ENCODE measurements around the gene PLPP2. TPM values are rescaled to one million over a fixed set of nuclear protein-coding genes. Genes with fewer than 3 reads are reported as not detected.

The PLPP2 gene
- total RNA-seq, result under 1 TPM; 0.40 to 0.63 (median 0.61) TPM

- H3K9me3 Mint-ChIP-seq, result no peaks in the 10 kb centered on the region
- peaks cover 11% of the 10 kb centered on the region for H3K4me1 Mint-ChIP-seq (ENCODE audit: low read depth)
Measured at GRCh38 chr19:291006-291521, at the start of gene PLPP2. TSS of gene PLPP2 (minus strand) at chr19:291403. CDS start at chr19:291336, 67 bp downstream.

GRCh38 chr19:340620-341385 lies 49.6 kb upstream of the PLPP2 start:
- no peaks in the 10 kb centered on the region for H3K9me3 Mint-ChIP-seq
- no peak for ATAC-seq
- H3K27me3 Mint-ChIP-seq (ENCODE audit: low read depth), result no peaks in the 10 kb centered on the region
- peaks cover 67% of the 10 kb centered on the region for H3K4me1 Mint-ChIP-seq (ENCODE audit: low read depth)
- DNase-seq, result no peak
- peaks cover 16% of the 10 kb centered on the region for H3K36me3 Mint-ChIP-seq (ENCODE audit: insufficient read depth)
- no peak overlapping the region for H3K4me3 Mint-ChIP-seq

More at GRCh38 chr19:291006-291521, at the start of gene PLPP2:
- Mint-ChIP-seq H3K36me3 (ENCODE audit: insufficient read depth) (no peaks in the 10 kb centered on the region), H3K4me3 (peak within 1 kb of the TSS; percentile 57), H3K27me3 (ENCODE audit: low read depth) (peaks cover 56% of the 10 kb centered on the region)
- ATAC-seq (peak in 1 of 2 donors; percentile 7), DNase-seq (no peak)

DNA sequence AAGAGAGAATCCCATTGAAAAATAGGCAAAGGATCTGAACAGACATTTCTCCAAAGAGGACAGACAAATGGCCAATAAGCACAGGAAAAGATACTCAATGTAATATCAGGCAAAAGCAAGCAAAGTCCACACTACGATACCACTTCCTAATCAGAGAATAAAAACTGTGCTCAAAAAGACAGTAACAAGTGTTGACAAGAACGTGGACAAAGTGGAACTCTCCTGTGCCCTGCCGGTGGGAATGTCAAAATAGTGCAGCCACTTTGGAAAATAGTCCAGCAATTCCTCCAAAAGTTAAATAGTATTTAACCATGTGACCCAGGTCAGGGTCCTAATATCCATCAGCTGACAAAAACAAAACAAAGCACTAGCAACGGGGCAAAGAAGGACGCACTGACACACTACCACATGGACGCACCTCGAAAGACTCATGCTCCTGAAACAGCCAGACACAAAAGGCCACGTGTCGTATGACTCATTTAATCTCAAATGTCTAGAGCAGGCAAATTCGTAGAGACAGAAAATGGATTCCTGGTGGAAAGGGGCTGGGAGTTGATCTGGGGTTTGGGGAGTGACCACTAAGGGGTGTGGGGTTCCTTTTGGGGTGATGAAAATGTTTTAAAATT lies 48.2 kb upstream of the PLPP2 start:
- Mint-ChIP-seq H3K27me3 (ENCODE audit: low read depth) (no peaks in the 10 kb centered on the region), H3K36me3 (ENCODE audit: insufficient read depth) (peaks cover 21% of the 10 kb centered on the region)
- no peak for DNase-seq

DNA sequence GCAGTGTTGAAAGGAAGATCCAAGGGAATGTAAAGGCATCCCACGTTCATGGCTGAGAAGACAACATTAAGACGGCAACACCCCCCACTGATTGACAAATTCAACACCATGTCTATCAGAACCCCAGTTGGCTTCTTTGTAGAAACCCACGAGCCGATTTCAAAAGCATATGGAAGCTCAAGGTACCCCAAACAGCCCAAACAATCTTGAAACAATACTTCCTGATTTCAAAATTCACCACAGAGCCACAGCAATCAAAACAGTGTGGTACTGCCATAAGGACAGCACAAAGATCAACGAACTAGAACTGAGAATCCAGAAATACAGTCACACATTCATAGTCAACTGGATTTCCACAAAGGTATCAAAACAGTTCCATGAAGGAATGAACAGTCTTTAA lies 47.2 kb upstream of the PLPP2 start:
- Mint-ChIP-seq H3K36me3 (ENCODE audit: insufficient read depth) (peaks cover 19% of the 10 kb centered on the region), H3K4me3 (no peak overlapping the region), H3K27me3 (ENCODE audit: low read depth) (no peaks in the 10 kb centered on the region), H3K9me3 (no peaks in the 10 kb centered on the region), H3K4me1 (ENCODE audit: low read depth) (peaks cover 53% of the 10 kb centered on the region)
- DNase-seq (no peak), ATAC-seq (no peak)

More for the DNA sequence above, 48.2 kb upstream of the PLPP2 start:
- ATAC-seq, result no peak
- Mint-ChIP-seq H3K9me3 (no peaks in the 10 kb centered on the region), H3K4me3 (no peak overlapping the region), H3K4me1 (ENCODE audit: low read depth) (peaks cover 59% of the 10 kb centered on the region)

DNA sequence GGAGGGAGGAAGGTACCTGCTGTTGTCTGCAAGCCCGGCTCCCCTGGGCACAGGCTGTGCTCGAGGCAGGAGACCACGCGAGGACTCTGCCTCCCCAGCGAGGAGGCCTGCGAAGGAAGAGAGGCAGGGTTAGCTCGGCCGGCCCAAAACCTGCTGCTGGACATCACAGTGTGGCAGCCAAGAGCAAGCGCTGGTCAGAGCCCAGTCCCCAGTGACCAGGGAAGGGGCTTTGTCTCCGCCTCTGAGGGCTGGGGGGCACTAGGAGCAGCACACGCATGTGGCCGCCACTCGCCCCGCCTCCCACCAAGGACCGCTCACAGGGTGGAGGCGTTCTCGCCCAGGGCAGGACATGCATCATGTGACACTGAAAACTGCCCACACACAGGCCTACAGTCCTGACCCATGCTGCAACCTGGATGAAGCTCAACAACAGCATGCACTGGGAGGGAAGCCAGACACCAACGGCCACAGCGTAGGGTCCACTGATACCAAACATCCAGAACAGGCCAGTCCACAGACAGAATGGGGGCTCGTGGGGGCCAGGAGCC lies 44.9 kb upstream of the PLPP2 start:
- Mint-ChIP-seq H3K27me3 (ENCODE audit: low read depth) (no peaks in the 10 kb centered on the region), H3K9me3 (no peaks in the 10 kb centered on the region), H3K4me3 (no peak overlapping the region), H3K36me3 (ENCODE audit: insufficient read depth) (peaks cover 19% of the 10 kb centered on the region), H3K4me1 (ENCODE audit: low read depth) (peaks cover 31% of the 10 kb centered on the region)
- DNase-seq (no peak), ATAC-seq (no peak)

DNA sequence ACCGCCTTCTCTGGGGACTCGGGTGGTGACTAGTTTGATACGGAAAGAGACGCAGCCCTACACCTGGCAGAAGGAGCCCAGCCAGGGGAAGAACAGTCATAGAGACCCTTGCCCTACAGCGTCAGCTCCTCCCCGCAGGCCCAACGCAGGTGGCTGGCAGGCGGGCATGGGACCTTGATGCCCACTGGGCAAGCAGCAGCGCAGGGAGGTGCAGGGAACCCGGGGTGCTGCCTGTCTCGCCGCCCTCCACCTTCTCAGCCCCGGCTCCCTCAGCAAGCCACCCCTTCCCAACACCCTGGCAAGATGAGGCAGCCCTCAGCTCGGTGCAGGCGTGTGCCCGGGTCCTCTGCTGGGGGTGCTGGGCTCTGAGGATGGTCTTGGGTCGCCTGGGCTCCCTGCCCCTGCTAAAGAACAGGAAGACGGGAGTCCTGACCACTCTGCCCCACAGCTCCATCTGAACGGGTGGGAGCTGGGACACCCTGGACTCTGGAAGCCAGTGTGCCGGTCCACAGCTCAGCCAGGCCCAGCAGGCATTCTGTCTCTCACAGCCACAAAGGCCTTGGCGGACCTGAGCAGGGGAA lies 44.4 kb upstream of the PLPP2 start:
- ATAC-seq (no peak), DNase-seq (no peak)
- H3K4me3 Mint-ChIP-seq, result no peak overlapping the region

DNA sequence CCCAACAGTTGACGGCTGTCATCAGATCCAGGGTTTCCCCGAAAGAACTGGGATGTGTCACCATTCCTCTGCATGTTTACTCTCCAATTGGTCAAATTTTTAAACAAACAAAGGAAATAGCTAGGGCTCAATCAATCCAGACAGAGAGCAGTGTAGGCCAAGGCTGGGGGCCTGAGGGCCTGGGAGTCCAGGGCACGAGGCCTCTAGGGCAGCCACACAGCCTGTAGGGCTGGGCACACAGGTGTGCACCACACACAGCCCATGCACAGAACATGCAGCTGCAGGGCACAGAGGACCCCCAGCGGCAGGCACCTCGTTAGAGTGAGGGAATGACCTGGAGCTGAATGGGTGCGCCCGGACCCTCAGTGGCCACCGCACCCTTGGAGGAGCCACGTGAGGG lies 43.9 kb upstream of the PLPP2 start:
- Mint-ChIP-seq H3K9me3 (no peaks in the 10 kb centered on the region), H3K27me3 (ENCODE audit: low read depth) (no peaks in the 10 kb centered on the region), H3K36me3 (ENCODE audit: insufficient read depth) (peaks cover 24% of the 10 kb centered on the region), H3K4me3 (no peak overlapping the region), H3K4me1 (ENCODE audit: low read depth) (peaks cover 22% of the 10 kb centered on the region)
- no peak for ATAC-seq
- DNase-seq, result no peak

More for the DNA sequence above, 44.4 kb upstream of the PLPP2 start:
- Mint-ChIP-seq H3K36me3 (ENCODE audit: insufficient read depth) (peaks cover 22% of the 10 kb centered on the region), H3K4me1 (ENCODE audit: low read depth) (peaks cover 26% of the 10 kb centered on the region), H3K27me3 (ENCODE audit: low read depth) (no peaks in the 10 kb centered on the region), H3K9me3 (no peaks in the 10 kb centered on the region)

- ATAC-seq (no peak), DNase-seq (no peak)
- Mint-ChIP-seq H3K36me3 (ENCODE audit: insufficient read depth) (peaks cover 24% of the 10 kb centered on the region), H3K27me3 (ENCODE audit: low read depth) (no peaks in the 10 kb centered on the region), H3K4me3 (no peak overlapping the region), H3K9me3 (no peaks in the 10 kb centered on the region), H3K4me1 (ENCODE audit: low read depth) (peaks cover 17% of the 10 kb centered on the region)
Measured at GRCh38 chr19:334296-335071, 43.3 kb upstream of the PLPP2 start.

- no peak for ATAC-seq
- H3K9me3 Mint-ChIP-seq, result peaks cover 9% of the 10 kb centered on the region
Measured at GRCh38 chr19:330503-330902, 39.3 kb upstream of the PLPP2 start.

DNA sequence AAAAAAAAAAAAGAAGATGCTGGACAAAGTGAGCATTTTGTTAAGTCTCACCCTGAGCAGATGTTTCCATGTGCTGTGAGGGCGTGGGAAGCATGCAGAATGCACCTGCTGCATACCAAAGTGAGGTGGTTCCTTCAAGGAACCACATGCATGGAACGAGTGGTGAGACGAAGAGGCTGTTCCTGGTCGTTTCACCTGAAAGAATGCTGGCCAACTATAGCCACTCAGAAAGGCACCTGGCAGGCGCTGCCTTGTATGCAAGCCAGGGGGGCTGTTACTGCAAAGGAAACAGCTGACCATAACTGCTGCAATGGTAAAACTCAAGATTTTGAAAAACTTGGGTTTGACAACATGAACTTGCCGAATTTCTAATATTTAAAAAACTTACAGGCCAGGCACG lies 38.7 kb upstream of the PLPP2 start:
- DNase-seq (no peak), ATAC-seq (no peak)
- Mint-ChIP-seq H3K9me3 (peaks cover 9% of the 10 kb centered on the region), H3K4me1 (ENCODE audit: low read depth) (no peaks in the 10 kb centered on the region), H3K36me3 (ENCODE audit: insufficient read depth) (peaks cover 35% of the 10 kb centered on the region), H3K27me3 (ENCODE audit: low read depth) (no peaks in the 10 kb centered on the region), H3K4me3 (no peak overlapping the region)

More at GRCh38 chr19:330503-330902, 39.3 kb upstream of the PLPP2 start:
- Mint-ChIP-seq H3K4me3 (no peak overlapping the region), H3K27me3 (ENCODE audit: low read depth) (no peaks in the 10 kb centered on the region), H3K4me1 (ENCODE audit: low read depth) (no peaks in the 10 kb centered on the region), H3K36me3 (ENCODE audit: insufficient read depth) (peaks cover 37% of the 10 kb centered on the region)
- DNase-seq, result no peak

- ATAC-seq (no peak), DNase-seq (no peak)
- Mint-ChIP-seq H3K4me3 (no peak overlapping the region), H3K27me3 (ENCODE audit: low read depth) (no peaks in the 10 kb centered on the region), H3K9me3 (peaks cover 9% of the 10 kb centered on the region), H3K4me1 (ENCODE audit: low read depth) (no peaks in the 10 kb centered on the region), H3K36me3 (ENCODE audit: insufficient read depth) (peaks cover 33% of the 10 kb centered on the region)
Measured at GRCh38 chr19:328025-328505, 36.9 kb upstream of the PLPP2 start.

GRCh38 chr19:327291-328024 lies 36.3 kb upstream of the PLPP2 start:
- DNase-seq (no peak), ATAC-seq (no peak)
- Mint-ChIP-seq H3K27me3 (ENCODE audit: low read depth) (no peaks in the 10 kb centered on the region), H3K4me3 (no peak overlapping the region), H3K9me3 (peaks cover 9% of the 10 kb centered on the region), H3K36me3 (ENCODE audit: insufficient read depth) (peaks cover 33% of the 10 kb centered on the region), H3K4me1 (ENCODE audit: low read depth) (no peaks in the 10 kb centered on the region)

- Mint-ChIP-seq H3K36me3 (ENCODE audit: insufficient read depth) (peaks cover 33% of the 10 kb centered on the region), H3K27me3 (ENCODE audit: low read depth) (no peaks in the 10 kb centered on the region)
- no peak for ATAC-seq
Measured at GRCh38 chr19:326871-327270, 35.7 kb upstream of the PLPP2 start.

More at GRCh38 chr19:326871-327270, 35.7 kb upstream of the PLPP2 start:
- no peak for DNase-seq
- H3K4me3 Mint-ChIP-seq, result no peak overlapping the region
- peaks cover 9% of the 10 kb centered on the region for H3K9me3 Mint-ChIP-seq
- no peaks in the 10 kb centered on the region for H3K4me1 Mint-ChIP-seq (ENCODE audit: low read depth)

All from activated T-cell treated with anti-CD3 and anti-CD28 coated beads, Interleukin-2, amount 50 U/mL, for 4 hours (primary cell).